GM18520 (cell line): Measurements from ENCODE around the gene MST1.
"Not testable (repeated sequence)": the region's sequence is repeated elsewhere in the genome, so short reads cannot be mapped to it uniquely, and the experiment has no call there.

Experiments
- ATAC-seq: cut with Tn5 transposase; IDR thresholded peaks from one replicate; pipeline ENCODE4 v1.9.1; 2021; ENCODE audit not compliant: unreplicated experiment

Gene MST1

DNA sequence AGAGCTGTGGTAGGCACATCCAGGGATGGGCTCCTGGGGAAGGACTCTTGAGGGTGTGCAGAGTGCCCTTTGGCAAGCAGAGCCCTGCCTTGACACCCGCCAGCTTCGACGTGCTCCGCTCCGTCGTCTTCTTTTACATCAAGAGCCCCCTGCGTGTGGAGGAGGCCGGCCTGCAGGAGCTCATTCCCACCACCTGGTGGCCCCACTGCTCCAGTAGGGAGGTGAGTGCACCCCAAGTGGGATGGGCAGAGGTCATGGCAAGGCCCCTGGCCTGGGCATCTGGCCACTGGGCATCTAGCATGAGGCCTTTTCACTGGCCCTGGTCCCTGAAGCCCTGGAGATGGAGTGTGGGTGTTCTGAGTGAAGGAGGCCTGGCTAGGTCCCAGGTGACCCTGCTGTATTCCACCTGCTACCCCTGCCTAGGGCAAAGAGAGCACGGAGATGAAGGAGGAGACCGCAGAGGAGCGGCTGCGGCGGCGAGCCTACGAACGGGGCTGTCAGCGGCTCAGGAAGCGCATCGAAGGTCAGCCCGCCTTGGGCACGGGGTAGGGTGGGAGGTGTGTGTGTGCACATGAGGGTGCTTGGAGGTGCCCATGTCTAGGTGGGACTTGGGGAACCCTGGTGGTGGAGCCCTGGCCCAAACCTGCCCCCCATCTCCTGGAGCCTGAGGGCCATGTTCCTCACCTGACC, 12.3 kb upstream of the MST1 start:
- no peak for ATAC-seq

- no peak for ATAC-seq
These were observed 11.3 kb upstream of the MST1 start for GRCh38 chr3:49700453-49701128.

DNA sequence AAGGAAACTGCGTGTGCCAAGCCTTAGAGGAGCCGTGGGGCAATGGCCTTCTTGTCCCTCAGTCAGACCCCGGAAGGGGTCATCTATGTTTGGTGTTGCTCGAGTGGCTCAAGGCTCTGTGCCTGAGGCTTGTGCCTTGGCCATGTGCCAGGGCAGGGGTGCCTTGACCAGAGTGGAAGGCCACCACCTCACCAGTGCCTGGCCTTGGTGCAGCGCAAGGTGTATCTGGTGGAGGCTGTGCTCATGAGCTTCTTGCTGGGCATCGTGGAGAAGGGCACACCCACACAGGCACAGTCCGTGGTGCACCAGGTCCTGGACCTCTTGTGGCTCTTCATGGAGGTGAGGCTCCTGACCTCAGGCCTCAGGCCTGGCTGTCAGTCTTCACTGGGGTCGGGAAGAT, 10.7 kb upstream of the MST1 start:
- no peak for ATAC-seq

DNA sequence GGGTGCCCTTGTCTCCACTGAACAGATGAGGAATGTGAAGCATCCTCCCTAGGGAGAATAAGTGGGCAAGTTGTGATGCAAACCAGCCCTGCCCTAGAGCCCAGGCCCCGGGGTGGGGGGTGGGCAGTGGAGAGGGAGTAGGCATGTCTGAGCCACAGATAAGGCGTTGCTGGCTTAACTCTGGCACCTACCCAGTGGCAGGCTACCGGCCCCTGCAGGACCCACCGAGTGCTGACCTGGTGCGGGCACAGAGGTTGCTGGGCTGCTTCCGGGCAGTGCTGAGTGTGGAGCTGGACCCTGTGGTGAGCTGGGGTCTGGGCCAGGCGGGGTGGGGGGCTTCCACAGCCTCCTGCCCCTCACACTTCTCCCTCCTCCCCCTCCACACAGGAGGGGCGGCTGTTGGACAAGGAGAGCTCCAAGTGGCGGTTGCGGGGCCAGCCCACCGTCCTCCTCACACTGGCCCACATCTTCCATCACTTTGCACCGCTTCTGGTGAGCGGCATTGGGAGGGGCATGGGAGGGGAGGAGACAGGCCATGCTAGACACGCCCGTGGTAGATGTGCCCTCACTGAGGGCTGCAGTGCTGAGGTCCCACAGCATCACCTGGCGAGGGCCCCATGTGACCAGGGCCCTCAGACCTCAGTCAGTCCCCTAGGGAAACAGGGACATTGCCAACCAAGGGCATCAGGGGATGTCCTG, 10.2 kb upstream of the MST1 start:
- ATAC-seq = no peak

- not testable (repeated sequence) for ATAC-seq
These were observed 6.2 kb upstream of the MST1 start for GRCh38 chr3:49695350-49696015.

DNA sequence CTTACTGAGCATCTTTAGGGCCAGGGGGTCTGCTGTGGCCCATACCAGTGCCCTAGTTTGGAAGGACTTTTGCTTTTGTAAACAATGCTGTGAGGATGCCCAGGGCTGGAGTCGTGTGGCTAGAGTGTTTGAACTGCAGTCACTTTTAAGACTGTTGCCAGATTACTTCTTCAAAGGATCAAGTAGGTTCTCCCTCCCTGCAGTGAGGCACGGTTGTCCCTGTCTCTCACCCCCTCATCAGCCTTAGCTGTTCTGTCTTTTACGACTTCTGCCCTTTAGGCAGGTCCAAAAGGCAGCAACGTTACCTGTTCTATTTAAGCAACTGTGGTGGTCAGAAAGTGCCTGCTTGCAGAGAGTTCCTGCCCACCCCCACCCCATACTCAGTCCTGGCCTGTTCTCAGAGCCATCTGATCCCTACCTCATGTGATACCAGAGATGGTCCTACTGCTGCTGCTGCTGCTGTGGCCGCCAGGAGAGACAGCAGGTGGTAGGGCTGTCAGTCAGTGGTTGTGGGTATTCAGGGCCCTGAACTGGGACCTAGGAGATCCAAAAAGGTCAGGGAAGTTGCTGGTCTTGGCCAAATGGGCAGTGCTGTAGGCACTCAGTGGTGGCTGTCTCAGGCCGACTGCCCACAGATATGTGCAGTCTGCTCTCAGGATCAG, 5.3 kb upstream of the MST1 start:
- not testable (repeated sequence) for ATAC-seq

GRCh38 chr3:49691481-49691880, 2.2 kb upstream of the MST1 start:
- not testable (repeated sequence) for ATAC-seq

DNA sequence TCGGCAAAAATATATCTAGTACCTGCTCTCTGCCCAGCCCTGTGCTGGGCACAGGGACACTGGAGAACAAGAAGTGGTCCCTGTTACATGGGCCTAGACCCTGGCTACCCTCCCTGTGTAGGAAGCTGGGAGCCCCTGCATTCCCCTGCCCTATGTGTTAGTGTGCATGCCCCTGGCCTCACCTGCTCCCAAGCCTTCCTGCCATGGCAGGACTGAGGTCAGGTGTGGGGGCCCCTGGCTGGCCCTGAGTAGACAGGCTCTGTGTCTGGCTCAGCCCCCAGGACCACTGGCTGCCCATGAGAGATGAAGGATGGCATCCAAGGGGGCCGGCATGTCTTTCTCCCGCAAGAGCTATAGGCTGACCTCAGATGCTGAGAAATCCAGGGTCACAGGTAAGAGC, 1.6 kb upstream of the MST1 start:
- not testable (repeated sequence) for ATAC-seq

GRCh38 chr3:49689908-49690624, 792 bp upstream of the MST1 start:
- ATAC-seq = not testable (repeated sequence)

DNA sequence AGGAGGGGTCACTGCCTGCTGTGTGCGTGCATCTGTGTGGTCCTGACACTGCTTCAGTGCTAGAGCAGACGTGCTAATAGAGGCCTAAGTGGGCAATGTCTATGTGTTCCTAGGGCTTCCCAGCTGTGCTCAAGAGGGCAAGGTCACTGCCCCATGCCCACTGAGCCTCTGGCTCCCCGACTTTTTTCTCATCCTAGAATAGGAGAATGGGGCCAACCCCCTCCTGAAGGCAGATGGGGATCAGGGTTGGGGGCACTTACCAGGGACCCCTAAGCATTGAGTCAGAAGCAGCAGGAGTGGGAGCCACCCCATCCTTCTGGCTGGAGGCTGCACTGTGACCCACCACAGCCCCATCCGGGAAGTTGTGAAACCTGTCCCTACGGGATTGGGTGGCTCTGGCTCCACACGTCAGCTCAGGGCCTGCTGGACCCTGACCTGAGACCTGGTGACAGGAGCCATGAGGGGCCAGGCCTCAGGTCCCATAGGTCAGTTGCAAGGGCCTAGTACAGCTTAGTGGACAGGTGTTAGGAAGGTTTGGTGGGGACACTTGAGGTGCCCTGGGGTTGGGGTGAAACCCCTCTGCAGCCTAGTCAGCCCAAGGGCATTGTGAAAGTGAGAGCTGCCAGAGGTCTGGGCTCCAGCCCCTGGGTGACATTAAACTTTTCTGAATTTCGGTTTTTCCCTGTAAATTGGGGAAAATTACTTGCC, 782 bp downstream of the MST1 start:
- not testable (repeated sequence) for ATAC-seq

DNA sequence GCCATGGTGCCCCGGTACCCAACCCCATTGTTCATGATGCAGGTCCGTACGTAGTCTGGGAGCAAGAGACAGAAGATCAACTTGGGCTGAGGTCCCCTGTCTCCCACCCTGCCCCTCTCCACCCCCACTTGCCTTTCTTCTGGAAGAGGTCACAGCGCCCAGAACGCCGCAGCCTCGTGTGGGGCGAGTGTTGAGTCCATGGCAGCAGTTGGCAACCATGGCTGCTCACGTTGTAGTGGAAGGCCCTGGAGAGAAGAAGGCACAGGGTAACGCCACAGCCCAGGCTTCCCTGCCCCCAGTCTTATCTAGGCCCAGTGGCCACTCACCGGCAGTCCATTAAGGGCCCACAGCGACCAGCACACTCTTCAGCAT, 1.9 kb downstream of the MST1 start:
- not testable (repeated sequence) for ATAC-seq

DNA sequence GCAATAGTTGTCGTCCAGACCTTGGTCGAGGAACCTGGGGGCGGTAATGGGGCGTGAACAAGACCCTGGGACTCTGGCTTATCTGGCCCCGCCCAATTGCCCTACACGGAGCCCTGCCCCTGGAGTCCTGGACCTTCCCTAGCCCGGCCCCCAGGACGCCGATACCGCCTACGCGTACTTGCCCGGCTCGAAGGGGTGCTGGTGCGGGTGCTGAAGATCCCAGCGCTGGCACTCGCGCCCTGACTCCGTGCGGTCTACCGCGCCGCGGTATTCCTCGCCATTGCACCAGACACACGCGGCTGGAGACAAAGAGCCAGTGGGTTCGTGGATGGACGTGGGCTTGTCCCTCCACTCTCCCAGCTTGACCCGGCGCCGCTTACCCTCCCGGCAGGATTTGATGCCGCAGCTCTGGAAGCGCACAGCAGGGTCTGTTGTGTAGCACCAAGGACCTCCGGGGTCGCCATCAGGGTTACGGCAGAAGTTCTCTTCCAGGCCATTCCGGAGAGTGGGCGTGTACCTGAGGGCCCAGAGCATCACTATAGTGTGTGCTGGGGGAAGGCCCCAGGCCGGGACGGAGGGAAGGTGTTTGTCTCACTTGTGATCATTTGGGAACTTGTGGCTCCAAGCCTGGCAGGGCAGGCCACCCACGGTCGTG, 2.4 kb downstream of the MST1 start:
- not testable (repeated sequence) for ATAC-seq

- ATAC-seq = not testable (repeated sequence)
These were observed 2.9 kb downstream of the MST1 start for GRCh38 chr3:49686346-49686745.

DNA sequence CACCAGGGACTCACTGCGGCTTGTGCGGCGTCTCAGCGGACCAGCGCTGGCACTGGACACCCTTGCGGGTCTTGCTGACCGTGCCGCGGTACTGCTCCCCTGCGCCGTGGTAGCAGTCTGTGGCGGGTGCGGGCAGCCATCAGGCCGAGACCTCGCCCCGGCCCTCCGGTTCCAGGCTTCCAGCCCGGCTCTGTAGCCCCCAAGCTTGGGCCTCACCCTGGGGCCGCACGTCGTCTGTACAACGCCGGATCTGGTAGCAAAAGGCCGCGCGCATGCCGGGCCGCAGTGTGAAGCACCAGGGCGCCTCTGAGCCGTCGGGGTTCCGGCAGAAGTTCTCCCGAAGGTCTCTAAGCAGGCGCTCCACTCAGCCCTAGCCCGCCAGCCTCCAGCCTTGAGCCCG, 3.4 kb downstream of the MST1 start:
- not testable (repeated sequence) for ATAC-seq

DNA sequence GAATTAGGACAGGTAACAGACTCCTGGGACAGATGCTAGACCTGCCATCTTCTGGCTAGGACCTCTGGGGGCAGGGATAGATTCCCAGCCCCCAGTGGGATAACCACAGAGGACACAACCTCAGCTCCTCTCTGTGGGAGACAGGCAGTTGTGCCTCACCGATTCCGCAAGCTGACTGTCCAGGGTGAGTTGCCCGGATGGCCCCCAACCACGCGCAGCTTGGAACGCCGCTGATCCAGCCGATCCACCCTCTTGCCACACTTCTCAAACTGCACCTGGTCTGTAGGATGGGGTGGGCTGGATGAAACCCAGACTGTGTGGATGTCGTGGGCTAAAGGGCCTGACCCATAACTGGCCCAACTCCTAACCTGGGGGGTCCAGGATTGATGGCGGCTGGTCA, 4.2 kb downstream of the MST1 start:
- ATAC-seq = not testable (repeated sequence)

- ATAC-seq = not testable (repeated sequence)
These were observed 4.8 kb downstream of the MST1 start for GRCh38 chr3:49684453-49684852.

DNA sequence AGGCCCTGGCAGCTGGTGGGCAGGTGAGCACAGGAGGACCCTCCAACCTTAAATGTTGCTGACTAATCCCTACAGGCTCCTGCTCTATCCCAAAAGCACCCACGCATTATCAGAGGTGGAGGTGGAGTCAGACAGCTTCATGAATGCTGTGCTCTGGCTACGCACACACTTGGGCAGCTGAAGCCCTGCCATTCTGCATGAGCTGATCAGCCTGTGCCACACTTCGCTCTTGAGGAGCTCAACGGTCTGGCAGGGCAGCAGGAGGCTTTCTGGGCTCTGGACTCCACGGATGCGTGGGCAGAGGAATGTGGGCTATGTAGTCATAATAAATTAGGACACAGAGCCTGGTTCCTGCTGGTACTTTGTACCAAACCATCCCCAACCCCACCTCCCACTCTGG, 6.1 kb downstream of the MST1 start:
- no peak for ATAC-seq

GRCh38 chr3:49681543-49681942, 7.7 kb downstream of the MST1 start:
- ATAC-seq = no peak

DNA sequence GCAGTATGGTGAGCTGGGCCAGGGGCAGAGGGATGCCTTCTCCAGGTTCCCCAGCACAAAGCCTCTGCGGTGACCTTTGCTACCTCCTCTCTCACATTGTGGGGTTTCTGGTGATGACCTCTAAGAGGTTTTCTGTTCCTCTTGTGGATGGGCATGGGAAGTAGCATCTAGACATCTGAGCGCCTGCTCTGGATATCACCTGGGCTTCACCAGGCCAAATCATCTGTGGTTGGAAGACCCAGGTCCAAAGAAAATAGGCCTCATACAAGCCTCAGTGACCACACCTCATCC, 8.1 kb downstream of the MST1 start:
- ATAC-seq = no peak
